OCI-LY3 (cell line): ENCODE results near the gene FOS.

Source experiments
- H2AFZ ChIP-seq: fragments of 200-600, 300-600 bp; shearing (Covaris generic); 2 replicates; pipeline ENCODE4 v1.6.0; 2014; ENCODE audit warnings: antibody characterized with exemption, low read depth, low read length
- H3K27ac ChIP-seq: fragments of 200-600, 300-600 bp; sonication (generic); 2 replicates; pipeline ENCODE4 v1.5.1; 2014; ENCODE audit warnings: mild to moderate bottlenecking, low read length, moderate library complexity, mixed read lengths
- H3K27me3 ChIP-seq: fragments of 200-600, 300-600 bp; sonication (generic); 2 replicates; pipeline ENCODE4 v1.6.1; 2014; ENCODE audit warnings: low read depth, low read length, mixed read lengths
- H3K36me3 ChIP-seq: fragments of 200-600, 300-600 bp; sonication (generic); replicated peaks from 2 replicates; pipeline ENCODE3; 2014; ENCODE audit warnings: low read depth, low read length, mixed read lengths
- H3K4me1 ChIP-seq: fragments of 300-600, 200-600 bp; sonication (generic); 2 replicates; pipeline ENCODE4 v1.6.1; 2014; ENCODE audit warnings: low read length, mixed read lengths
- H3K4me2 ChIP-seq: fragments of 200-600, 300-600 bp; sonication (generic); 2 replicates; pipeline ENCODE4 v1.6.1; 2014; ENCODE audit warnings: low read length, mixed read lengths
- H3K4me3 ChIP-seq: fragments of 300-600, 200-600 bp; sonication (generic); 2 replicates; pipeline ENCODE4 v1.5.1; 2014; ENCODE audit warnings: antibody characterized with exemption, mild to moderate bottlenecking, low read length, moderate library complexity
- H3K79me2 ChIP-seq: fragments of 300-600, 200-600 bp; shearing (Covaris generic); 2 replicates; pipeline ENCODE4 v1.6.1; 2014; ENCODE audit warnings: mild to moderate bottlenecking, low read length, mixed read lengths
- H3K9ac ChIP-seq: fragments of 300-600, 200-600 bp; shearing (Covaris generic); 2 replicates; pipeline ENCODE4 v1.6.0; 2014; ENCODE audit warnings: mild to moderate bottlenecking, low read length, moderate library complexity
- H3K9me3 ChIP-seq: fragments of 200-600, 300-600 bp; shearing (Covaris generic); 2 replicates; pipeline ENCODE4 v1.6.1; 2014; ENCODE audit warnings: low read length, mixed read lengths; ENCODE audit not compliant: insufficient read depth
- H4K20me1 ChIP-seq: fragments of 200-600, 300-600 bp; sonication (generic); 2 replicates; pipeline ENCODE4 v1.6.1; 2016; ENCODE audit warnings: low read length, mixed read lengths; ENCODE audit not compliant: insufficient read depth
- CTCF ChIP-seq: fragments of 200-600, 300-600 bp; sonication (generic); IDR thresholded peaks from 2 replicates; pipeline ENCODE4 v1.5.1; 2014; ENCODE audit warnings: antibody characterized with exemption, low read length, low read depth
- EZH2phosphoT487 ChIP-seq: fragments of 200-600 bp; shearing (Covaris generic); IDR thresholded peaks from 2 replicates; pipeline ENCODE4 v1.6.1; 2018; ENCODE audit warnings: antibody characterized with exemption, mixed run types, low read depth

Gene FOS

GRCh38 chr14:75278422-75279152, at the start of gene FOS:
FOS (plus strand) TSS chr14:75278828; CDS start chr14:75278983, 155 bp downstream.
- peak within 1 kb of the TSS; percentile 97 for H3K4me3 ChIP-seq
- H3K79me2 ChIP-seq = no peaks in the 10 kb centered on the region
- no peaks in the 10 kb centered on the region for H3K9me3 ChIP-seq
- H3K27me3 ChIP-seq = peaks cover 27% of the 10 kb centered on the region
- no peaks in the 10 kb centered on the region for H3K36me3 ChIP-seq
- peak within 1 kb of the TSS; percentile 70 for H3K9ac ChIP-seq
- peaks cover 14% of the 10 kb centered on the region; the same call in 1 of the 2 replicates for H3K4me1 ChIP-seq
- no peak for TF ChIP-seq EZH2phosphoT487
- TF ChIP-seq CTCF = no peak
- H3K27ac ChIP-seq = peak within 1 kb of the TSS; percentile 70
- H4K20me1 ChIP-seq = no peaks in the 10 kb centered on the region
- H2AFZ ChIP-seq = peak within 1 kb of the TSS; percentile 96
- peak within 1 kb of the TSS; percentile 100 for H3K4me2 ChIP-seq

DNA sequence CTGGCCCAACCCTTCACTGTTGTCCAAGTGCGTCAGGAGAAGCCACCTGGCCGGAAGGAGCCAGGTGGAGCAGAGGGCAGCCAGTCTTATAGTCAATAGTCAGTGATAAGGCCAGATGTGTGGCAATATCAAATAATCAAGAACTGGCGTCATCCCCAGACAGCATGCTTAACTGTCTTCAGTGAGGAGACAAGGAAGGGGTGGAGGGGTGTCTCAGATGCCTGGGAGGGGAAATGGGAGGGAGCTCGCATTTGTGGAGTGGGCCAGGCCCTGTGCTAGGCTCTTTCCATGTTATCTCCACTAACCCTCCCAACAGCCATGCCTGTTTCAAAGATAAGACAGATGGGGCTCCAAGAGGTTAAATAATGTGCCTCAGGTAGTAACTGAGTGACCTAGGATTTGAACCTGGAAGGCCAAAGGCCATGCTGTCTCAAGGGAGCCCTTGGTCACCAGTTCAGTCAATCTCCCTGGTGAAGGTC, 48.9 kb upstream of the FOS start:
- H3K27ac ChIP-seq = no peak overlapping the region
- no peaks in the 10 kb centered on the region for H3K79me2 ChIP-seq
- H3K4me3 ChIP-seq = no peak overlapping the region

GRCh38 chr14:75230140-75230792, 48.4 kb upstream of the FOS start:
- H3K4me3 ChIP-seq = no peak overlapping the region
- no peaks in the 10 kb centered on the region for H3K27me3 ChIP-seq
- no peak overlapping the region for H3K27ac ChIP-seq
- H3K9ac ChIP-seq = no peak overlapping the region
- no peaks in the 10 kb centered on the region for H3K36me3 ChIP-seq
- TF ChIP-seq EZH2phosphoT487 (no peak), CTCF (peak; percentile 25; the same call in 1 of the 2 replicates)
- no peaks in the 10 kb centered on the region for H3K79me2 ChIP-seq
- no peak overlapping the region; the same call in 1 of the 2 replicates for H2AFZ ChIP-seq
- no peaks in the 10 kb centered on the region for H3K9me3 ChIP-seq
- H3K4me1 ChIP-seq = peaks cover 43% of the 10 kb centered on the region
- H4K20me1 ChIP-seq = no peaks in the 10 kb centered on the region
- H3K4me2 ChIP-seq = peak overlapping the region; percentile 3; the same call in 1 of the 2 replicates

More for the DNA sequence above, 48.9 kb upstream of the FOS start:
- H3K4me2 ChIP-seq = peak overlapping the region; percentile 3; the same call in 1 of the 2 replicates
- H3K27me3 ChIP-seq = no peaks in the 10 kb centered on the region
- H3K9ac ChIP-seq = no peak overlapping the region
- H3K4me1 ChIP-seq = peaks cover 44% of the 10 kb centered on the region
- TF ChIP-seq CTCF (no peak), EZH2phosphoT487 (no peak)
- no peaks in the 10 kb centered on the region for H4K20me1 ChIP-seq
- H3K36me3 ChIP-seq = no peaks in the 10 kb centered on the region
- H2AFZ ChIP-seq = no peak overlapping the region; the same call in 1 of the 2 replicates
- no peaks in the 10 kb centered on the region for H3K9me3 ChIP-seq

DNA sequence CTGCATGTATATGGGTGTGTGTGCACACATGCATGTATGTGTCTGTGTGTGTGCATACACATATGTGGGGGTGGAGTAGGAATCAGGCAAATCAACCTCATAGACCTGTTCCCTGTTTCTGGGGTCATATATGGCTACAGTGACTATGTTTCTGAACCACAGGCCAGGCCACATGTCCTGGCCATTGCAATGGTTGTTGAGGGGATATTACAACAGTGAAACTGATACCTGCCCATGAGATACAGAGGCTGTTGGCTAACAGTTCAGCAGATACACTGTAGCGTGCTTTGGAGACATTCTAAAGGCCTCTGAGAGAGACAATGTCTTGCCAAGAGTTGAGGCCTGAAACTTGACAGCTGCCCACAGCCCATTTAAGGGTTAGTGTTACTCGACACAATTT, 47.3 kb upstream of the FOS start:
- H3K27me3 ChIP-seq = no peaks in the 10 kb centered on the region
- no peaks in the 10 kb centered on the region for H3K36me3 ChIP-seq
- H3K4me2 ChIP-seq = no peak overlapping the region
- H3K4me3 ChIP-seq = no peak overlapping the region
- TF ChIP-seq EZH2phosphoT487 (no peak), CTCF (no peak)
- H4K20me1 ChIP-seq = no peaks in the 10 kb centered on the region
- H3K9ac ChIP-seq = no peak overlapping the region
- no peaks in the 10 kb centered on the region for H3K9me3 ChIP-seq
- peaks cover 43% of the 10 kb centered on the region for H3K4me1 ChIP-seq
- no peak overlapping the region for H3K27ac ChIP-seq
- H3K79me2 ChIP-seq = no peaks in the 10 kb centered on the region
- no peak overlapping the region for H2AFZ ChIP-seq
